HG02885 (cell line): ENCODE measurements around the gene PNPLA7.
"Not testable (repeated sequence)": the region's sequence is repeated elsewhere in the genome, so short reads cannot be mapped to it uniquely, and the experiment has no call there.

Experiments
- ATAC-seq: cut with Tn5 transposase; IDR thresholded peaks from one replicate; pipeline ENCODE4 v1.9.1; 2021; ENCODE audit warnings: mild to moderate bottlenecking; ENCODE audit not compliant: unreplicated experiment, poor library complexity

Gene PNPLA7

GRCh38 chr9:137550231-137550621 is at the start of gene PNPLA7:
PNPLA7 (minus strand) TSS chr9:137550402; CDS start chr9:137550197, 205 bp downstream.
- ATAC-seq, result no peak

- ATAC-seq, result no peak
These were observed 48.7 kb upstream of the PNPLA7 start for GRCh38 chr9:137598943-137599342.

GRCh38 chr9:137596577-137596976 is 46.4 kb upstream of the PNPLA7 start:
- ATAC-seq, result not testable (repeated sequence)

- no peak for ATAC-seq
These were observed 43.0 kb upstream of the PNPLA7 start for GRCh38 chr9:137593176-137593575.

- no peak for ATAC-seq
These were observed 42.6 kb upstream of the PNPLA7 start for GRCh38 chr9:137592767-137593166.

GRCh38 chr9:137590469-137591383 is 40.5 kb upstream of the PNPLA7 start, which contains the start of gene ZMYND19:
ZMYND19 (minus strand) TSS chr9:137590512; CDS start chr9:137590263, 249 bp downstream.
- ATAC-seq, result peak; percentile 94

GRCh38 chr9:137590123-137590468 is 39.9 kb upstream of the PNPLA7 start:
- no peak for ATAC-seq

- peak; percentile 15 for ATAC-seq
These were observed 39.4 kb upstream of the PNPLA7 start for GRCh38 chr9:137589441-137590122.

GRCh38 chr9:137588891-137589290 is 38.7 kb upstream of the PNPLA7 start:
- ATAC-seq, result no peak

GRCh38 chr9:137588311-137588710 is 38.1 kb upstream of the PNPLA7 start:
- ATAC-seq, result no peak

GRCh38 chr9:137586854-137587253 is 36.7 kb upstream of the PNPLA7 start:
- no peak for ATAC-seq

- ATAC-seq, result no peak
These were observed 33.8 kb upstream of the PNPLA7 start for GRCh38 chr9:137583957-137584356.

GRCh38 chr9:137583347-137583746 is 33.1 kb upstream of the PNPLA7 start:
- no peak for ATAC-seq

- no peak for ATAC-seq
These were observed 32.2 kb upstream of the PNPLA7 start for GRCh38 chr9:137582286-137582860.

GRCh38 chr9:137581361-137582285 is 31.4 kb upstream of the PNPLA7 start:
- no peak for ATAC-seq

- no peak for ATAC-seq
These were observed 30.7 kb upstream of the PNPLA7 start for GRCh38 chr9:137580954-137581322.

GRCh38 chr9:137580209-137580953 is 30.2 kb upstream of the PNPLA7 start:
- no peak for ATAC-seq

GRCh38 chr9:137579259-137579604 is 29.0 kb upstream of the PNPLA7 start:
- ATAC-seq, result no peak

GRCh38 chr9:137578518-137579258 is 28.5 kb upstream of the PNPLA7 start, which contains the start of gene DPH7:
DPH7 (minus strand) TSS chr9:137578925; CDS start chr9:137578777, 148 bp downstream.
- ATAC-seq, result peak; percentile 89
